GM12891 (cell line): ENCODE data around the gene C2orf72.

Experiments used
- POLR2A ChIP-seq: IDR thresholded peaks from 2 replicates; pipeline ENCODE4 v1.6.1; 2011; ENCODE audit warnings: low read depth, low read length, control low read depth
- POLR2AphosphoS5 ChIP-seq: IDR thresholded peaks from 2 replicates; pipeline ENCODE4 v1.6.1; 2011; ENCODE audit warnings: low read depth, low read length, control low read depth
- POU2F2 ChIP-seq: IDR thresholded peaks from 2 replicates; pipeline ENCODE4 v1.6.1; 2011; ENCODE audit warnings: low read depth, mild to moderate bottlenecking, control low read depth, low read length, moderate library complexity
- TAF1 ChIP-seq: IDR thresholded peaks from 2 replicates; pipeline ENCODE4 v1.6.1; 2011; ENCODE audit warnings: low read depth, low read length, control low read depth

DNA sequence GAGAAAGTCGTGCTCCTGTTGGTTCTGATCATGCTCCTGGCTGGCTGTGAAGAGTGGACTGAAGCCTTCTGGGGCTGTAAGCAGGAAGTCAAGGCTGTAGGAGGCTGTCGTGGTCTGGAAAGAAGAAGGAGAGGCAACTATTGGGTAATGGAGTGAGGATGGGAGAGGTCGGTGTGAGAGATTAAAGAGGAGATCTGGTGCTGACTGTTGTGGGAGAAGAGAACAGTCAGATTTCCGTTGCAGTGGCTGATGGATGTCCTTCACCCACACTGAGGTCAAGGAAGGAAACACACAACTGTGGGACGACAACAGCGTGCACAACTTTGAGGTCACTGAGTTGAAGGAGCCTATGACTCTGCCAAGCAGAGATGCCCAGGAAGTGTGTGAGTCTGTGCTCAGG lies 16.5 kb downstream of the C2orf72 start:
- TF ChIP-seq POU2F2, result no peak
- TF ChIP-seq POLR2AphosphoS5, result no peak
- no peak for TF ChIP-seq POLR2A
- no peak for TF ChIP-seq TAF1
